ENCODE data around the gene MLC1.

The MLC1 gene

GRCh38 chr22:50058061-50058905, 26.9 kb downstream of the MLC1 start, which contains the start of gene TTLL8:
TSS of gene TTLL8 (minus strand) at chr22:50058298.
- H3K36me3 ChIP-seq (ENCODE audit: control insufficient read depth, insufficient read depth, low read length), result no peaks in the 10 kb centered on the region
- H3K27ac ChIP-seq (ENCODE audit: low read depth, low read length), result no peak within 1 kb of the TSS
- no peak within 1 kb of the TSS for H3K9ac ChIP-seq (ENCODE audit: low read length)
- H3K4me3 ChIP-seq (ENCODE audit: low read length), result no peak within 1 kb of the TSS
- H3K4me1 ChIP-seq (ENCODE audit: control insufficient read depth, insufficient read depth, low read length), result no peaks in the 10 kb centered on the region
- peaks cover 2% of the 10 kb centered on the region for H3K27me3 ChIP-seq (ENCODE audit: control insufficient read depth, insufficient read depth, low read length)

- no peak overlapping the region for H3K9ac ChIP-seq (ENCODE audit: low read length)
- H3K27me3 ChIP-seq (ENCODE audit: control insufficient read depth, insufficient read depth, low read length), result peaks cover 2% of the 10 kb centered on the region
Measured at GRCh38 chr22:50057278-50058060, 27.8 kb downstream of the MLC1 start.

GRCh38 chr22:50056214-50056972, 28.8 kb downstream of the MLC1 start:
- H3K9ac ChIP-seq (ENCODE audit: low read length), result no peak overlapping the region
- H3K4me3 ChIP-seq (ENCODE audit: low read length), result no peak overlapping the region
- H3K27ac ChIP-seq (ENCODE audit: low read depth, low read length), result no peak overlapping the region
- H3K36me3 ChIP-seq (ENCODE audit: control insufficient read depth, insufficient read depth, low read length), result no peaks in the 10 kb centered on the region
- peaks cover 2% of the 10 kb centered on the region for H3K27me3 ChIP-seq (ENCODE audit: control insufficient read depth, insufficient read depth, low read length)
- no peaks in the 10 kb centered on the region for H3K4me1 ChIP-seq (ENCODE audit: control insufficient read depth, insufficient read depth, low read length)

More at GRCh38 chr22:50057278-50058060, 27.8 kb downstream of the MLC1 start:
- Histone ChIP-seq H3K4me1 (ENCODE audit: control insufficient read depth, insufficient read depth, low read length) (no peaks in the 10 kb centered on the region), H3K36me3 (ENCODE audit: control insufficient read depth, insufficient read depth, low read length) (no peaks in the 10 kb centered on the region), H3K27ac (ENCODE audit: low read depth, low read length) (no peak overlapping the region), H3K4me3 (ENCODE audit: low read length) (no peak overlapping the region)

GRCh38 chr22:50053861-50054260, 31.4 kb downstream of the MLC1 start:
- H3K36me3 ChIP-seq (ENCODE audit: control insufficient read depth, insufficient read depth, low read length), result no peaks in the 10 kb centered on the region
- no peaks in the 10 kb centered on the region for H3K4me1 ChIP-seq (ENCODE audit: control insufficient read depth, insufficient read depth, low read length)
- no peak overlapping the region for H3K4me3 ChIP-seq (ENCODE audit: low read length)
- H3K27ac ChIP-seq (ENCODE audit: low read depth, low read length), result no peak overlapping the region
- no peak overlapping the region for H3K9ac ChIP-seq (ENCODE audit: low read length)
- H3K27me3 ChIP-seq (ENCODE audit: control insufficient read depth, insufficient read depth, low read length), result peaks cover 2% of the 10 kb centered on the region

- Histone ChIP-seq H3K4me1 (ENCODE audit: control insufficient read depth, insufficient read depth, low read length) (no peaks in the 10 kb centered on the region), H3K36me3 (ENCODE audit: control insufficient read depth, insufficient read depth, low read length) (no peaks in the 10 kb centered on the region), H3K27me3 (ENCODE audit: control insufficient read depth, insufficient read depth, low read length) (peaks cover 2% of the 10 kb centered on the region), H3K4me3 (ENCODE audit: low read length) (no peak overlapping the region), H3K9ac (ENCODE audit: low read length) (no peak overlapping the region), H3K27ac (ENCODE audit: low read depth, low read length) (no peak overlapping the region)
Measured at GRCh38 chr22:50051930-50052329, 33.3 kb downstream of the MLC1 start.

- Histone ChIP-seq H3K27ac (ENCODE audit: low read depth, low read length) (no peak overlapping the region), H3K4me1 (ENCODE audit: control insufficient read depth, insufficient read depth, low read length) (no peaks in the 10 kb centered on the region)
Measured at GRCh38 chr22:50049299-50050195, 35.7 kb downstream of the MLC1 start.

GRCh38 chr22:50048836-50049235, 36.4 kb downstream of the MLC1 start:
- Histone ChIP-seq H3K9ac (ENCODE audit: low read length) (no peak overlapping the region), H3K4me1 (ENCODE audit: control insufficient read depth, insufficient read depth, low read length) (no peaks in the 10 kb centered on the region), H3K36me3 (ENCODE audit: control insufficient read depth, insufficient read depth, low read length) (no peaks in the 10 kb centered on the region), H3K4me3 (ENCODE audit: low read length) (no peak overlapping the region), H3K27ac (ENCODE audit: low read depth, low read length) (no peak overlapping the region), H3K27me3 (ENCODE audit: control insufficient read depth, insufficient read depth, low read length) (no peaks in the 10 kb centered on the region)

More at GRCh38 chr22:50049299-50050195, 35.7 kb downstream of the MLC1 start:
- no peak overlapping the region for H3K9ac ChIP-seq (ENCODE audit: low read length)
- no peak overlapping the region for H3K4me3 ChIP-seq (ENCODE audit: low read length)
- no peaks in the 10 kb centered on the region for H3K36me3 ChIP-seq (ENCODE audit: control insufficient read depth, insufficient read depth, low read length)
- H3K27me3 ChIP-seq (ENCODE audit: control insufficient read depth, insufficient read depth, low read length), result no peaks in the 10 kb centered on the region

GRCh38 chr22:50048061-50048765, 37.0 kb downstream of the MLC1 start:
- Histone ChIP-seq H3K9ac (ENCODE audit: low read length) (no peak overlapping the region), H3K36me3 (ENCODE audit: control insufficient read depth, insufficient read depth, low read length) (no peaks in the 10 kb centered on the region), H3K4me3 (ENCODE audit: low read length) (no peak overlapping the region), H3K4me1 (ENCODE audit: control insufficient read depth, insufficient read depth, low read length) (no peaks in the 10 kb centered on the region), H3K27ac (ENCODE audit: low read depth, low read length) (no peak overlapping the region), H3K27me3 (ENCODE audit: control insufficient read depth, insufficient read depth, low read length) (no peaks in the 10 kb centered on the region)

GRCh38 chr22:50047346-50047745, 37.9 kb downstream of the MLC1 start:
- no peak overlapping the region for H3K9ac ChIP-seq (ENCODE audit: low read length)
- no peaks in the 10 kb centered on the region for H3K36me3 ChIP-seq (ENCODE audit: control insufficient read depth, insufficient read depth, low read length)
- no peak overlapping the region for H3K4me3 ChIP-seq (ENCODE audit: low read length)
- H3K4me1 ChIP-seq (ENCODE audit: control insufficient read depth, insufficient read depth, low read length), result no peaks in the 10 kb centered on the region
- H3K27ac ChIP-seq (ENCODE audit: low read depth, low read length), result no peak overlapping the region
- H3K27me3 ChIP-seq (ENCODE audit: control insufficient read depth, insufficient read depth, low read length), result no peaks in the 10 kb centered on the region

GRCh38 chr22:50046481-50047245, 38.6 kb downstream of the MLC1 start:
- Histone ChIP-seq H3K27ac (ENCODE audit: low read depth, low read length) (no peak overlapping the region), H3K4me3 (ENCODE audit: low read length) (no peak overlapping the region), H3K36me3 (ENCODE audit: control insufficient read depth, insufficient read depth, low read length) (no peaks in the 10 kb centered on the region), H3K27me3 (ENCODE audit: control insufficient read depth, insufficient read depth, low read length) (no peaks in the 10 kb centered on the region), H3K9ac (ENCODE audit: low read length) (no peak overlapping the region), H3K4me1 (ENCODE audit: control insufficient read depth, insufficient read depth, low read length) (no peaks in the 10 kb centered on the region)
